ENCODE measurements around the gene SYT9. TPM values are rescaled to one million over a fixed set of nuclear protein-coding genes. Genes with fewer than 3 reads are reported as not detected.

Gene SYT9
- total RNA-seq, 1 donor from 2014 or later: 0.21 TPM

DNA sequence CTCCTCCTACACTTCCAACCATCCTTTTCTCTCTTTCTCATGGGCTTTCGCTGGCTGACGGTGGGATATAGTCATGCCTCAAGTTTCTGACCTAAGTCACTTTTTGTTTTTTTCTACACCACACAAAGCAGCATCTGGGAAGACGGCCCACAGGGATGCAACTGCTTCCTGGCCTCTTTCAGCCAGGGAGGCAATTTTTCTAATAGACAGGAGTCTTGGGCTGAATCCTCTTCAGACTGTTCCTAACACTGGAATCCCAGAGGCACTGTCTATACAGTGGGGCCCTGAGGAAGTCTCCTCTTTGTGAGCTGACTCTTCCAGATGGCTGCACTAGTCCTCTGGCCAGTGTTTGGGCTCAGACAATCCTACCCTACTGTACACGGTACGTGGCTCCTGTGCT is 193.9 kb downstream of the SYT9 start:
- Mint-ChIP-seq H3K4me1 (ENCODE audit: unreplicated experiment) (peaks cover 3% of the 10 kb centered on the region), H3K4me3 (ENCODE audit: unreplicated experiment) (no peak overlapping the region), H3K27ac (ENCODE audit: unreplicated experiment) (no peak overlapping the region), H3K9me3 (ENCODE audit: unreplicated experiment) (no peaks in the 10 kb centered on the region), H3K27me3 (ENCODE audit: unreplicated experiment) (peaks cover 2% of the 10 kb centered on the region), H3K36me3 (ENCODE audit: low read depth, unreplicated experiment) (no peaks in the 10 kb centered on the region)
- DNase-seq (ENCODE audit: low spot score): no peak
- no peak for TF ChIP-seq CTCF (IDR thresholded peaks at IDR 0.05; ENCODE audit: unreplicated experiment)

GRCh38 chr11:7448201-7448600 is 196.5 kb downstream of the SYT9 start:
- H3K27ac Mint-ChIP-seq (ENCODE audit: unreplicated experiment): no peak overlapping the region
- peaks cover 2% of the 10 kb centered on the region for H3K27me3 Mint-ChIP-seq (ENCODE audit: unreplicated experiment)
- no peak for TF ChIP-seq CTCF (IDR thresholded peaks at IDR 0.05; ENCODE audit: unreplicated experiment)
- no peaks in the 10 kb centered on the region for H3K36me3 Mint-ChIP-seq (ENCODE audit: low read depth, unreplicated experiment)
- no peak for DNase-seq (ENCODE audit: low spot score)
- H3K4me3 Mint-ChIP-seq (ENCODE audit: unreplicated experiment): no peak overlapping the region
- H3K4me1 Mint-ChIP-seq (ENCODE audit: unreplicated experiment): peaks cover 3% of the 10 kb centered on the region
- H3K9me3 Mint-ChIP-seq (ENCODE audit: unreplicated experiment): no peaks in the 10 kb centered on the region

DNA sequence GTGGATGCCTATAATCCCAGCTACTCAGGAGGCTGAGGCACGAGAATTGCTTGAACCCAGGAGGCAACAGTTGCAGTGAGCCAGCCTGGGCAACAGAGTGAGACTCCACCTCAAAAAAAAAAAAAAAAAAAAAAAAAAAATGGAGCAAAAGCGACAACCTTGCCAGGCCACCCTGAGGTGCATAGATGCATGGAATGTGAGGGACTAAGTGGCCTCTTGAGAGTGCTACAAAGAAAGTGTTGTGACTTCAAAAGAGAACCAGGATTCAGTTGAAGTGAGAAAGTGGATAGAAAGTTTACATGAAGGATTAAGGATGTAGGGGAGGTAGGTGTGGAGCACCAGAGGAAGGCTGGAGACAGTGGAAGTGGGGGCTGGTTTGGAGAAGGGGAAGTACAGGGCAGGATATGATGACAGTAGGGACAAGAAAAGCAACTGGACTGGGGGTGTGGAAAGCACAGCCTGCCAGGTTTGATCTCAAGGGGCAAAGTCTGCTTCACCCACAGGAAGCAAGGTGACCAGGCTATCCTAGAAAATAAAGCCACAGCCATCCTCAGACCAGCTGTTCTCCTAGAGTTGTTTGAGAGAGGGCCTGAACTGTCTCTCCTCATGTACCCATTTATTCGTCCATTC is 197.6 kb downstream of the SYT9 start:
- DNase-seq (ENCODE audit: low spot score): no peak
- Mint-ChIP-seq H3K27ac (ENCODE audit: unreplicated experiment) (no peak overlapping the region), H3K4me3 (ENCODE audit: unreplicated experiment) (no peak overlapping the region), H3K4me1 (ENCODE audit: unreplicated experiment) (peaks cover 3% of the 10 kb centered on the region), H3K27me3 (ENCODE audit: unreplicated experiment) (peaks cover 4% of the 10 kb centered on the region), H3K36me3 (ENCODE audit: low read depth, unreplicated experiment) (no peaks in the 10 kb centered on the region), H3K9me3 (ENCODE audit: unreplicated experiment) (no peaks in the 10 kb centered on the region)
- no peak for TF ChIP-seq CTCF (IDR thresholded peaks at IDR 0.05; ENCODE audit: unreplicated experiment)

GRCh38 chr11:7449841-7450214 is 198.1 kb downstream of the SYT9 start:
- no peak for DNase-seq (ENCODE audit: low spot score)
- no peak for TF ChIP-seq CTCF (IDR thresholded peaks at IDR 0.05; ENCODE audit: unreplicated experiment)
- Mint-ChIP-seq H3K36me3 (ENCODE audit: low read depth, unreplicated experiment) (no peaks in the 10 kb centered on the region), H3K27ac (ENCODE audit: unreplicated experiment) (no peak overlapping the region), H3K4me3 (ENCODE audit: unreplicated experiment) (no peak overlapping the region), H3K27me3 (ENCODE audit: unreplicated experiment) (peaks cover 4% of the 10 kb centered on the region), H3K9me3 (ENCODE audit: unreplicated experiment) (no peaks in the 10 kb centered on the region), H3K4me1 (ENCODE audit: unreplicated experiment) (peaks cover 3% of the 10 kb centered on the region)

DNA sequence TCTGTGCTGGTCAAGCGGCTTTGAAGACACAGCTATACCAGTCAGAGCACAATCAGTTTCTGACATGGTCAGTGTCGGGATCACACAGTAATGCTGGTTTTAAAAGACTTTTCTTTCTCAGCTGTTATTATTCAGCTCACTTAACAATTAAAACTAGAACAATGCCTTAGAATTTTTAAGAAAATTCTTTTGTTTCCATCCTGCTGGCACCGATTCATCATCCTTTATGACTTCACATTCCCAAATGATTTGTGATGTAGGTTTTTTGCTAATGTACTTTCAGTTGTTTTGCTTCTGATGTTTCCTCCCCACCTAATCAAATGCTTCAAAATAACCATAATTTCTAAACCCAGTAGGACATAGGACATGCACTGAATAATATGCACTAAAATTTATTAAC is 199.1 kb downstream of the SYT9 start:
- Mint-ChIP-seq H3K4me1 (ENCODE audit: unreplicated experiment) (peaks cover 3% of the 10 kb centered on the region), H3K9me3 (ENCODE audit: unreplicated experiment) (no peaks in the 10 kb centered on the region), H3K27ac (ENCODE audit: unreplicated experiment) (no peak overlapping the region), H3K4me3 (ENCODE audit: unreplicated experiment) (no peak overlapping the region), H3K36me3 (ENCODE audit: low read depth, unreplicated experiment) (no peaks in the 10 kb centered on the region), H3K27me3 (ENCODE audit: unreplicated experiment) (peaks cover 4% of the 10 kb centered on the region)
- DNase-seq (ENCODE audit: low spot score): no peak
- no peak for TF ChIP-seq CTCF (IDR thresholded peaks at IDR 0.05; ENCODE audit: unreplicated experiment)
